GM23338 (cell line): ENCODE results near the gene ZNF716.

Source experiments
- CREB1 ChIP-seq: fragments of 250-450 bp; sonication (Bioruptor Pico); IDR thresholded peaks from 2 replicates; pipeline ENCODE4 v1.5.0; 2020; ENCODE audit warnings: low read depth, mild to moderate bottlenecking, moderate library complexity
- EZH2 ChIP-seq: fragments of 200-600 bp; sonication (generic); IDR thresholded peaks from one replicate; pipeline ENCODE4 v1.8.0; 2017; ENCODE audit warnings: antibody characterized with exemption, mild to moderate bottlenecking, low read depth; ENCODE audit not compliant: unreplicated experiment
- EZH2phosphoT487 ChIP-seq: fragments of 200-600 bp; sonication (generic); IDR thresholded peaks from one replicate; pipeline ENCODE4 v1.8.1; 2018; ENCODE audit warnings: antibody characterized with exemption; ENCODE audit not compliant: unreplicated experiment
- JUNB ChIP-seq: IDR thresholded peaks from one replicate; pipeline ENCODE4 v1.6.1; 2016; ENCODE audit warnings: antibody characterized with exemption; ENCODE audit not compliant: unreplicated experiment
- NANOG ChIP-seq: IDR thresholded peaks from 2 replicates; pipeline ENCODE4 v1.6.1; 2016; ENCODE audit warnings: antibody characterized with exemption, borderline replicate concordance
- POLR2AphosphoS5 ChIP-seq: IDR thresholded peaks from 2 replicates; pipeline ENCODE4 v1.6.1; 2016; ENCODE audit warnings: antibody characterized with exemption, low read depth
- STAT1 ChIP-seq: IDR thresholded peaks from one replicate; pipeline ENCODE4 v1.6.1; 2016; ENCODE audit warnings: antibody characterized with exemption; ENCODE audit not compliant: unreplicated experiment
- ZNF114 ChIP-seq: fragments of 250-450 bp; sonication (Bioruptor Pico); IDR thresholded peaks from 2 replicates; pipeline ENCODE4 v1.5.0; 2020; ENCODE audit warnings: mild to moderate bottlenecking, moderate library complexity
- ZNF331 ChIP-seq: fragments of 250-450 bp; sonication (Bioruptor Pico); IDR thresholded peaks from 2 replicates; pipeline ENCODE4 v1.5.0; 2020; ENCODE audit warnings: low read depth, mild to moderate bottlenecking, moderate library complexity
- TF ChIP-seq, protein P1 (sequence below), 2 experiments: fragments of 200-600 bp in 1 of 2; sonication (generic) in 1 of 2; conservative IDR thresholded peaks; 2 replicates each; pipeline versions ENCODE4 v1.5.1 to v1.6.1; 2016 to 2017; ENCODE audit warnings: antibody characterized with exemption in 2 of 2, low read depth in 2 of 2, mild to moderate bottlenecking in 2 of 2, moderate library complexity in 1 of 2
- TF ChIP-seq, protein P2 (sequence below): IDR thresholded peaks from one replicate; pipeline ENCODE4 v1.6.1; 2018; ENCODE audit warnings: antibody characterized with exemption; ENCODE audit not compliant: unreplicated experiment
- TF ChIP-seq, protein P3 (sequence below): IDR thresholded peaks from 2 replicates; pipeline ENCODE4 v1.6.1; 2016; ENCODE audit warnings: antibody characterized with exemption
- TF ChIP-seq, protein P4 (sequence below): fragments of 250-450 bp; sonication (Bioruptor Pico); IDR thresholded peaks from 2 replicates; pipeline ENCODE4 v1.5.0; 2020; ENCODE audit warnings: mild to moderate bottlenecking, moderate library complexity

DNA sequence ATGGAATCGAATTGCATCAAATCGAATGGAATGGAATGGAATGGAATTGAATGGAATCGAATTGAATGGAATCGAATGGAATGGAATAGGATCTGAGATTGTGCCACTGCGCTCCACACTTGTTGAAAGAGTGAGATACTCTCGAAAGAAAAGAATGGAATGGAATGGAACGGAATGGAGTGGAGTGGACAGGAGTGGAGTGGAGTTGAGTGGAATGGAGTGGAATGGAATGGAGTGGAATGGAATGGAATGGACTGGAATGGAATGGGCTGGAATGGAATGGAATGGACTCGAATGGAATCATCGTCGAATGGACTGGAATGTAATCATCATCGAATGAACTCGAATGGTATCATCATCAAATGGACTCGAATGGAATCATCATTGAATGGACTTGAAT is 38.0 kb downstream of the ZNF716 start:
- TF ChIP-seq, protein P1, sequence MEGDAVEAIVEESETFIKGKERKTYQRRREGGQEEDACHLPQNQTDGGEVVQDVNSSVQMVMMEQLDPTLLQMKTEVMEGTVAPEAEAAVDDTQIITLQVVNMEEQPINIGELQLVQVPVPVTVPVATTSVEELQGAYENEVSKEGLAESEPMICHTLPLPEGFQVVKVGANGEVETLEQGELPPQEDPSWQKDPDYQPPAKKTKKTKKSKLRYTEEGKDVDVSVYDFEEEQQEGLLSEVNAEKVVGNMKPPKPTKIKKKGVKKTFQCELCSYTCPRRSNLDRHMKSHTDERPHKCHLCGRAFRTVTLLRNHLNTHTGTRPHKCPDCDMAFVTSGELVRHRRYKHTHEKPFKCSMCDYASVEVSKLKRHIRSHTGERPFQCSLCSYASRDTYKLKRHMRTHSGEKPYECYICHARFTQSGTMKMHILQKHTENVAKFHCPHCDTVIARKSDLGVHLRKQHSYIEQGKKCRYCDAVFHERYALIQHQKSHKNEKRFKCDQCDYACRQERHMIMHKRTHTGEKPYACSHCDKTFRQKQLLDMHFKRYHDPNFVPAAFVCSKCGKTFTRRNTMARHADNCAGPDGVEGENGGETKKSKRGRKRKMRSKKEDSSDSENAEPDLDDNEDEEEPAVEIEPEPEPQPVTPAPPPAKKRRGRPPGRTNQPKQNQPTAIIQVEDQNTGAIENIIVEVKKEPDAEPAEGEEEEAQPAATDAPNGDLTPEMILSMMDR (conservative IDR thresholded peaks at IDR 0.05; ENCODE audit: low read depth in 2 of 2) = no peak
- TF ChIP-seq EZH2 = no peak
- TF ChIP-seq EZH2phosphoT487 = no peak
- no peak for TF ChIP-seq POLR2AphosphoS5
- TF ChIP-seq, protein P2, sequence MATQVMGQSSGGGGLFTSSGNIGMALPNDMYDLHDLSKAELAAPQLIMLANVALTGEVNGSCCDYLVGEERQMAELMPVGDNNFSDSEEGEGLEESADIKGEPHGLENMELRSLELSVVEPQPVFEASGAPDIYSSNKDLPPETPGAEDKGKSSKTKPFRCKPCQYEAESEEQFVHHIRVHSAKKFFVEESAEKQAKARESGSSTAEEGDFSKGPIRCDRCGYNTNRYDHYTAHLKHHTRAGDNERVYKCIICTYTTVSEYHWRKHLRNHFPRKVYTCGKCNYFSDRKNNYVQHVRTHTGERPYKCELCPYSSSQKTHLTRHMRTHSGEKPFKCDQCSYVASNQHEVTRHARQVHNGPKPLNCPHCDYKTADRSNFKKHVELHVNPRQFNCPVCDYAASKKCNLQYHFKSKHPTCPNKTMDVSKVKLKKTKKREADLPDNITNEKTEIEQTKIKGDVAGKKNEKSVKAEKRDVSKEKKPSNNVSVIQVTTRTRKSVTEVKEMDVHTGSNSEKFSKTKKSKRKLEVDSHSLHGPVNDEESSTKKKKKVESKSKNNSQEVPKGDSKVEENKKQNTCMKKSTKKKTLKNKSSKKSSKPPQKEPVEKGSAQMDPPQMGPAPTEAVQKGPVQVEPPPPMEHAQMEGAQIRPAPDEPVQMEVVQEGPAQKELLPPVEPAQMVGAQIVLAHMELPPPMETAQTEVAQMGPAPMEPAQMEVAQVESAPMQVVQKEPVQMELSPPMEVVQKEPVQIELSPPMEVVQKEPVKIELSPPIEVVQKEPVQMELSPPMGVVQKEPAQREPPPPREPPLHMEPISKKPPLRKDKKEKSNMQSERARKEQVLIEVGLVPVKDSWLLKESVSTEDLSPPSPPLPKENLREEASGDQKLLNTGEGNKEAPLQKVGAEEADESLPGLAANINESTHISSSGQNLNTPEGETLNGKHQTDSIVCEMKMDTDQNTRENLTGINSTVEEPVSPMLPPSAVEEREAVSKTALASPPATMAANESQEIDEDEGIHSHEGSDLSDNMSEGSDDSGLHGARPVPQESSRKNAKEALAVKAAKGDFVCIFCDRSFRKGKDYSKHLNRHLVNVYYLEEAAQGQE = no peak
- TF ChIP-seq, protein P3, sequence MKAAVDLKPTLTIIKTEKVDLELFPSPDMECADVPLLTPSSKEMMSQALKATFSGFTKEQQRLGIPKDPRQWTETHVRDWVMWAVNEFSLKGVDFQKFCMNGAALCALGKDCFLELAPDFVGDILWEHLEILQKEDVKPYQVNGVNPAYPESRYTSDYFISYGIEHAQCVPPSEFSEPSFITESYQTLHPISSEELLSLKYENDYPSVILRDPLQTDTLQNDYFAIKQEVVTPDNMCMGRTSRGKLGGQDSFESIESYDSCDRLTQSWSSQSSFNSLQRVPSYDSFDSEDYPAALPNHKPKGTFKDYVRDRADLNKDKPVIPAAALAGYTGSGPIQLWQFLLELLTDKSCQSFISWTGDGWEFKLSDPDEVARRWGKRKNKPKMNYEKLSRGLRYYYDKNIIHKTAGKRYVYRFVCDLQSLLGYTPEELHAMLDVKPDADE = no peak
- no peak for TF ChIP-seq CREB1 (CRISPR knock-in tag)
- no peak for TF ChIP-seq NANOG
- TF ChIP-seq ZNF331 (CRISPR knock-in tag) = no peak
- TF ChIP-seq JUNB = no peak
- TF ChIP-seq STAT1 = no peak
- no peak for TF ChIP-seq ZNF114 (CRISPR knock-in tag)
- TF ChIP-seq, protein P4, sequence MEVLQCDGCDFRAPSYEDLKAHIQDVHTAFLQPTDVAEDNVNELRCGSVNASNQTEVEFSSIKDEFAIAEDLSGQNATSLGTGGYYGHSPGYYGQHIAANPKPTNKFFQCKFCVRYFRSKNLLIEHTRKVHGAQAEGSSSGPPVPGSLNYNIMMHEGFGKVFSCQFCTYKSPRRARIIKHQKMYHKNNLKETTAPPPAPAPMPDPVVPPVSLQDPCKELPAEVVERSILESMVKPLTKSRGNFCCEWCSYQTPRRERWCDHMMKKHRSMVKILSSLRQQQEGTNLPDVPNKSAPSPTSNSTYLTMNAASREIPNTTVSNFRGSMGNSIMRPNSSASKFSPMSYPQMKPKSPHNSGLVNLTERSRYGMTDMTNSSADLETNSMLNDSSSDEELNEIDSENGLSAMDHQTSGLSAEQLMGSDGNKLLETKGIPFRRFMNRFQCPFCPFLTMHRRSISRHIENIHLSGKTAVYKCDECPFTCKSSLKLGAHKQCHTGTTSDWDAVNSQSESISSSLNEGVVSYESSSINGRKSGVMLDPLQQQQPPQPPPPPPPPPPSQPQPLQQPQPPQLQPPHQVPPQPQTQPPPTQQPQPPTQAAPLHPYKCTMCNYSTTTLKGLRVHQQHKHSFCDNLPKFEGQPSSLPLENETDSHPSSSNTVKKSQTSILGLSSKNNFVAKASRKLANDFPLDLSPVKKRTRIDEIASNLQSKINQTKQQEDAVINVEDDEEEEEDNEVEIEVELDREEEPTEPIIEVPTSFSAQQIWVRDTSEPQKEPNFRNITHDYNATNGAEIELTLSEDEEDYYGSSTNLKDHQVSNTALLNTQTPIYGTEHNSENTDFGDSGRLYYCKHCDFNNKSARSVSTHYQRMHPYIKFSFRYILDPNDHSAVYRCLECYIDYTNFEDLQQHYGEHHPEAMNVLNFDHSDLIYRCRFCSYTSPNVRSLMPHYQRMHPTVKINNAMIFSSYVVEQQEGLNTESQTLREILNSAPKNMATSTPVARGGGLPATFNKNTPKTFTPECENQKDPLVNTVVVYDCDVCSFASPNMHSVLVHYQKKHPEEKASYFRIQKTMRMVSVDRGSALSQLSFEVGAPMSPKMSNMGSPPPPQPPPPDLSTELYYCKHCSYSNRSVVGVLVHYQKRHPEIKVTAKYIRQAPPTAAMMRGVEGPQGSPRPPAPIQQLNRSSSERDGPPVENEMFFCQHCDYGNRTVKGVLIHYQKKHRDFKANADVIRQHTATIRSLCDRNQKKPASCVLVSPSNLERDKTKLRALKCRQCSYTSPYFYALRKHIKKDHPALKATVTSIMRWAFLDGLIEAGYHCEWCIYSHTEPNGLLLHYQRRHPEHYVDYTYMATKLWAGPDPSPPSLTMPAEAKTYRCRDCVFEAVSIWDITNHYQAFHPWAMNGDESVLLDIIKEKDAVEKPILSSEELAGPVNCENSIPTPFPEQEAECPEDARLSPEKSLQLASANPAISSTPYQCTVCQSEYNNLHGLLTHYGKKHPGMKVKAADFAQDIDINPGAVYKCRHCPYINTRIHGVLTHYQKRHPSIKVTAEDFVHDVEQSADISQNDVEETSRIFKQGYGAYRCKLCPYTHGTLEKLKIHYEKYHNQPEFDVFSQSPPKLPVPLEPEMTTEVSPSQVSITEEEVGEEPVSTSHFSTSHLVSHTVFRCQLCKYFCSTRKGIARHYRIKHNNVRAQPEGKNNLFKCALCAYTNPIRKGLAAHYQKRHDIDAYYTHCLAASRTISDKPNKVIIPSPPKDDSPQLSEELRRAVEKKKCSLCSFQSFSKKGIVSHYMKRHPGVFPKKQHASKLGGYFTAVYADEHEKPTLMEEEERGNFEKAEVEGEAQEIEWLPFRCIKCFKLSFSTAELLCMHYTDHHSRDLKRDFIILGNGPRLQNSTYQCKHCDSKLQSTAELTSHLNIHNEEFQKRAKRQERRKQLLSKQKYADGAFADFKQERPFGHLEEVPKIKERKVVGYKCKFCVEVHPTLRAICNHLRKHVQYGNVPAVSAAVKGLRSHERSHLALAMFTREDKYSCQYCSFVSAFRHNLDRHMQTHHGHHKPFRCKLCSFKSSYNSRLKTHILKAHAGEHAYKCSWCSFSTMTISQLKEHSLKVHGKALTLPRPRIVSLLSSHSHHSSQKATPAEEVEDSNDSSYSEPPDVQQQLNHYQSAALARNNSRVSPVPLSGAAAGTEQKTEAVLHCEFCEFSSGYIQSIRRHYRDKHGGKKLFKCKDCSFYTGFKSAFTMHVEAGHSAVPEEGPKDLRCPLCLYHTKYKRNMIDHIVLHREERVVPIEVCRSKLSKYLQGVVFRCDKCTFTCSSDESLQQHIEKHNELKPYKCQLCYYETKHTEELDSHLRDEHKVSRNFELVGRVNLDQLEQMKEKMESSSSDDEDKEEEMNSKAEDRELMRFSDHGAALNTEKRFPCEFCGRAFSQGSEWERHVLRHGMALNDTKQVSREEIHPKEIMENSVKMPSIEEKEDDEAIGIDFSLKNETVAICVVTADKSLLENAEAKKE (CRISPR knock-in tag) = no peak
